CD8-positive, alpha-beta memory T cell (primary cell): ENCODE data around the gene FAM107A. TPM values are rescaled to one million over a fixed set of nuclear protein-coding genes. Genes with fewer than 3 reads are reported as not detected.

ENCODE experiments used
- CTCF ChIA-PET: fragments of 350-600 bp; sonication (Branson Sonifier 250); formaldehyde crosslinking; loops from one replicate; lab custom pipeline; 2021; ENCODE audit warnings: antibody characterized with exemption; lab: Charles Lee
- POLR2A ChIA-PET: fragments of 350-600 bp; sonication (Branson Sonifier 250); formaldehyde crosslinking; loops from one replicate; lab custom pipeline; 2021; ENCODE audit warnings: antibody characterized with exemption; lab: Charles Lee
- DNase-seq, 5 donors: peaks; one replicate each; pipeline versions ENCODE4 v3.0.0 to v3.0.0-alpha.2; 2020 to 2022; ENCODE audit warnings: mixed read lengths in 1 of 5
- H3K27ac ChIP-seq: one replicate; pipeline ENCODE4 v1.7.0; 2013; ENCODE audit warnings: low read depth, mild to moderate bottlenecking, low read length, moderate library complexity
- H3K27me3 ChIP-seq: 2 replicates; pipeline ENCODE4 v1.7.0; 2013; ENCODE audit warnings: low read length, mild to moderate bottlenecking; ENCODE audit not compliant: insufficient read depth, poor library complexity, severe bottlenecking
- H3K36me3 ChIP-seq: 2 replicates; pipeline ENCODE4 v1.7.0; 2013; ENCODE audit warnings: mild to moderate bottlenecking, low read length, moderate library complexity; ENCODE audit not compliant: insufficient read depth
- H3K4me1 ChIP-seq: 2 replicates; pipeline ENCODE4 v1.7.0; 2013; ENCODE audit warnings: mild to moderate bottlenecking, low read length, moderate library complexity; ENCODE audit not compliant: insufficient read depth
- H3K4me3 ChIP-seq: 2 replicates; pipeline ENCODE4 v1.7.0; 2013; ENCODE audit warnings: mild to moderate bottlenecking, low read length
- H3K9me3 ChIP-seq: 2 replicates; pipeline ENCODE4 v1.7.0; 2013; ENCODE audit warnings: mild to moderate bottlenecking, low read length
- H3K27ac Mint-ChIP-seq, 8 donors: one replicate each; pipeline ENCODE4 v1.8.0; 2020 to 2021; ENCODE audit warnings: mixed read lengths in 8 of 8, mild to moderate bottlenecking in 6 of 8, inconsistent platforms in 3 of 8, moderate library complexity in 3 of 8
- H3K27me3 Mint-ChIP-seq, 2 donors: one replicate each; pipeline ENCODE4 v1.8.0; 2020 to 2021; ENCODE audit warnings: mixed read lengths in 2 of 2, mild to moderate bottlenecking in 1 of 2, moderate library complexity in 1 of 2
- H3K36me3 Mint-ChIP-seq, 3 donors: one replicate each; pipeline ENCODE4 v1.8.0; 2020 to 2021; ENCODE audit warnings: mixed read lengths in 3 of 3, inconsistent platforms in 1 of 3, mild to moderate bottlenecking in 1 of 3
- H3K4me1 Mint-ChIP-seq, 3 donors: one replicate each; pipeline ENCODE4 v1.8.0; 2020 to 2021; ENCODE audit warnings: mixed read lengths in 3 of 3, inconsistent platforms in 1 of 3, mild to moderate bottlenecking in 1 of 3
- H3K4me3 Mint-ChIP-seq, 7 donors: one replicate each; pipeline ENCODE4 v1.8.0; 2020 to 2021; ENCODE audit warnings: mixed read lengths in 7 of 7, mild to moderate bottlenecking in 6 of 7, moderate library complexity in 4 of 7, inconsistent platforms in 2 of 7
- H3K9me3 Mint-ChIP-seq, 5 donors: one replicate each; pipeline ENCODE4 v1.8.0; 2020 to 2022; ENCODE audit warnings: mixed read lengths in 5 of 5, mild to moderate bottlenecking in 3 of 5, moderate library complexity in 2 of 5, inconsistent platforms in 1 of 5
- polyA plus RNA-seq: library from polyadenylated mRNA; unstranded; fragments of 300-500 nt; fragmentation: Illumina TruSeq; gene quantifications from one replicate; pipeline ENCODE4 v1.2.3, GENCODE V29; 2021
- total RNA-seq, 2 experiments: library from RNA; stranded (reverse); gene quantifications; one replicate each; pipeline ENCODE4 v1.2.3, GENCODE V29; 2021

Gene FAM107A
- total and polyA plus RNA-seq, 3 experiments from 2014 or later: not detected

- Histone ChIP-seq H3K36me3 (no peaks in the 10 kb centered on the region), H3K9me3 (no peaks in the 10 kb centered on the region), H3K4me3 (no peak overlapping the region), H3K27me3 (no peaks in the 10 kb centered on the region), H3K4me1 (no peaks in the 10 kb centered on the region), H3K27ac (no peak overlapping the region)
- Mint-ChIP-seq H3K4me1 (no peaks in the 10 kb centered on the region), H3K27ac (no peak overlapping the region), H3K4me3 (no peak overlapping the region), H3K36me3 (no peaks in the 10 kb centered on the region), H3K9me3 (peaks cover 0 to 3% (median 0%) of the 10 kb centered on the region in 5 donors), H3K27me3 (peaks cover 4 to 5% of the 10 kb centered on the region in 2 donors)
- no peak for DNase-seq
- ChIA-PET CTCF (interaction anchor here (1.4 to 4.5 kb wide), 2 partner anchors 10 to 13 kb away, joined by 4 to 15 read pairs; no protein-coding TSS in a partner anchor), POLR2A (no interaction called here)
These were observed 19.7 kb downstream of the FAM107A start for GRCh38 chr3:58557491-58557890.

DNA sequence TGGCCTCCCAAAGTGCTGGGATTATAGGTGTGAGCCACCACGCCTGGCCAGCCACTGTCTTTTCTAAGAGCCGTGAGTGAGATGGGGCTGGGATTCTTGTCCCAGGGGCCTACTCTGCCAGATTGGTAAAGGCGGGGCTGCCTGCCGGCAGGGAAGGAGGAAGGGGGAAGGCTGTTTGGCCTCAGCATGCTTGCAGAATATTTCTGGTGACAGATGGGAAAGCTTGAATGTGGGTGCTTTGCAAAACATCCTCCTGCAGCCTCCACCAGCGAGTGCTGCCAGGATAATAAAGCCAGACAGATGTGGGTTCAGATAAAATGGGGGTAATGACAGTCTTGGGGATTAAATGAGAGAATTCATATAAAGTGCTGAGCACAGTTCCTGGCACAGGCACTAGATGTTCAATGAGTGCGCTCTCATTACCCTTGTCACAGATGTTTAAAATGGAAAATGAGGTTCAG is 20.4 kb downstream of the FAM107A start:
- Mint-ChIP-seq H3K27me3 (peaks cover 2 to 5% of the 10 kb centered on the region in 2 donors), H3K36me3 (no peaks in the 10 kb centered on the region)
- CTCF ChIA-PET: interaction anchor here (1.4 to 4.5 kb wide), 2 partner anchors 11 to 14 kb away, joined by 4 to 15 read pairs; no protein-coding TSS in a partner anchor

GRCh38 chr3:58556001-58556400 is 21.2 kb downstream of the FAM107A start:
- no peaks in the 10 kb centered on the region for H3K36me3 Mint-ChIP-seq
- H3K4me1 Mint-ChIP-seq: no peaks in the 10 kb centered on the region
- Histone ChIP-seq H3K4me3 (no peak overlapping the region), H3K27me3 (no peaks in the 10 kb centered on the region), H3K9me3 (no peaks in the 10 kb centered on the region), H3K36me3 (no peaks in the 10 kb centered on the region), H3K27ac (no peak overlapping the region), H3K4me1 (no peaks in the 10 kb centered on the region)
- H3K9me3 Mint-ChIP-seq: peaks cover 0 to 9% (median 3%) of the 10 kb centered on the region in 5 donors
- POLR2A ChIA-PET: no interaction called here
- no peak for DNase-seq
- H3K27ac Mint-ChIP-seq: peak overlapping the region in 1 of 8 donors; percentile 41
- CTCF ChIA-PET: interaction anchor here (4.5 kb wide), 1 partner anchor 12 kb away, joined by 15 read pairs; no protein-coding TSS in a partner anchor
- H3K4me3 Mint-ChIP-seq: no peak overlapping the region
- H3K27me3 Mint-ChIP-seq: peaks cover 2 to 5% of the 10 kb centered on the region in 2 donors

More for the DNA sequence above, 20.4 kb downstream of the FAM107A start:
- H3K9me3 Mint-ChIP-seq: peaks cover 0 to 4% (median 2%) of the 10 kb centered on the region in 5 donors
- Histone ChIP-seq H3K27ac (no peak overlapping the region), H3K27me3 (no peaks in the 10 kb centered on the region), H3K4me3 (no peak overlapping the region), H3K4me1 (no peaks in the 10 kb centered on the region), H3K36me3 (no peaks in the 10 kb centered on the region), H3K9me3 (no peaks in the 10 kb centered on the region)
- POLR2A ChIA-PET: no interaction called here
- H3K27ac Mint-ChIP-seq: peak overlapping the region in 1 of 8 donors; percentile 42
- H3K4me1 Mint-ChIP-seq: no peaks in the 10 kb centered on the region
- H3K4me3 Mint-ChIP-seq: no peak overlapping the region
- DNase-seq: no peak

GRCh38 chr3:58555203-58555602 is 22.0 kb downstream of the FAM107A start:
- Histone ChIP-seq H3K4me3 (no peak overlapping the region), H3K4me1 (no peaks in the 10 kb centered on the region), H3K27ac (no peak overlapping the region), H3K9me3 (no peaks in the 10 kb centered on the region), H3K36me3 (no peaks in the 10 kb centered on the region), H3K27me3 (no peaks in the 10 kb centered on the region)
- ChIA-PET POLR2A (no interaction called here), CTCF (interaction anchor here (0.8 kb wide), 1 partner anchor 13 kb away, joined by 3 read pairs; no protein-coding TSS in a partner anchor)
- H3K36me3 Mint-ChIP-seq: no peaks in the 10 kb centered on the region
- H3K4me3 Mint-ChIP-seq: no peak overlapping the region
- H3K27ac Mint-ChIP-seq: no peak overlapping the region
- no peaks in the 10 kb centered on the region for H3K4me1 Mint-ChIP-seq
- H3K9me3 Mint-ChIP-seq: peaks cover 0 to 9% (median 3%) of the 10 kb centered on the region in 5 donors
- peaks cover 2 to 5% of the 10 kb centered on the region in 2 donors for H3K27me3 Mint-ChIP-seq
- no peak for DNase-seq

DNA sequence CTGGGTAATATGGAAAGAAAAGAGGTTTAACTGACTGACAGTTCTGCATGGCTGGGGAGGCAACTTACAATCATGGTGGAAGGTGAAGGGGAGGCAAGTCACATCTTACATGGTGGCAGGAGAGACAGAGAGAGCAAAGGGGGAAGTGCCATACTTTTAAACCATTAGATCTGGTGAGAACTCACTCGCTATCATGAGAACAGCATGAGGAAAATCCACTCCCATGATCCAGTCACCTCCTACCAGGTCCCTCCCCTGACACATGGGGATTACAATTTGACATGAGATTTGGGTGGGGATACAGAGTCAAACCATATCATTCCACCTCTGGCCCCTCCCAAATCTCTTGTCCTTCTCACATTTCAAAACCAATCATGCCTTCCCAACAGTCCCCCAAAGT is 24.2 kb downstream of the FAM107A start:
- H3K27me3 Mint-ChIP-seq: peaks cover 2 to 11% of the 10 kb centered on the region in 2 donors
- CTCF ChIA-PET: no interaction called here

GRCh38 chr3:58551636-58552180 is 25.5 kb downstream of the FAM107A start:
- CTCF ChIA-PET: no interaction called here
- Mint-ChIP-seq H3K27me3 (peaks cover 4 to 7% of the 10 kb centered on the region in 2 donors), H3K36me3 (no peaks in the 10 kb centered on the region), H3K27ac (peak overlapping the region in 1 of 8 donors; percentile 33), H3K4me1 (no peaks in the 10 kb centered on the region), H3K9me3 (peaks cover 0 to 9% (median 3%) of the 10 kb centered on the region in 5 donors), H3K4me3 (no peak overlapping the region)
- Histone ChIP-seq H3K9me3 (no peaks in the 10 kb centered on the region), H3K4me3 (no peak overlapping the region), H3K36me3 (no peaks in the 10 kb centered on the region), H3K4me1 (no peaks in the 10 kb centered on the region), H3K27me3 (no peaks in the 10 kb centered on the region), H3K27ac (no peak overlapping the region)
- POLR2A ChIA-PET: no interaction called here
- DNase-seq: no peak

More for the DNA sequence above, 24.2 kb downstream of the FAM107A start:
- no peak overlapping the region for H3K27ac ChIP-seq
- H3K36me3 ChIP-seq: no peaks in the 10 kb centered on the region
- DNase-seq: no peak
- H3K27me3 ChIP-seq: no peaks in the 10 kb centered on the region
- Mint-ChIP-seq H3K36me3 (no peaks in the 10 kb centered on the region), H3K4me3 (no peak overlapping the region), H3K9me3 (peaks cover 0 to 9% (median 3%) of the 10 kb centered on the region in 5 donors), H3K27ac (peak overlapping the region in 1 of 8 donors; percentile 34), H3K4me1 (no peaks in the 10 kb centered on the region)
- POLR2A ChIA-PET: no interaction called here
- H3K9me3 ChIP-seq: no peaks in the 10 kb centered on the region
- H3K4me3 ChIP-seq: no peak overlapping the region
- H3K4me1 ChIP-seq: no peaks in the 10 kb centered on the region

DNA sequence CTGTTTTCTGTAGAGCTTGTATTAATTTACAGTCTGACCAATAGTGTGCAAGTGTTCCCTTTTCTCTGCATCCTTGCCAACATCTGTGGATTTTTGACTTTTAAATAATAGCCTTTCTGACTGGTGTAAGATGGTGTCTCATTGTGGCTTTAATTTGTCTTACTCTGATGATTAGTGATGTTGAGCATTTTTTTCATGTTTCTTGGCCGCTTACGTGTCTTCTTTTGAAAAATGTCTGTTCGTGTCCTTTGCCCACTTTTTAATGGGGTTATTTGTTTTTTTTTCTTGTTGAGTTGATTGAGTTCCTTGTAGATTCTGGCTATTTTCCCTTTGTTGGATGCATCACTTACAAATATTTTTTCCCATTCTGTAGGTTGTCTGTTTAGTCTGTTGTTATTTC is 32.6 kb downstream of the FAM107A start:
- no peak overlapping the region for H3K27ac Mint-ChIP-seq
- peaks cover 2 to 16% of the 10 kb centered on the region in 2 donors for H3K27me3 Mint-ChIP-seq
- H3K4me3 ChIP-seq: no peak overlapping the region
- no peaks in the 10 kb centered on the region for H3K36me3 Mint-ChIP-seq
- no peaks in the 10 kb centered on the region for H3K4me1 Mint-ChIP-seq
- no peak overlapping the region for H3K27ac ChIP-seq
- H3K9me3 ChIP-seq: no peaks in the 10 kb centered on the region
- no peaks in the 10 kb centered on the region for H3K9me3 Mint-ChIP-seq
- H3K4me1 ChIP-seq: no peaks in the 10 kb centered on the region
- no peak for DNase-seq
- H3K36me3 ChIP-seq: no peaks in the 10 kb centered on the region
- H3K27me3 ChIP-seq: no peaks in the 10 kb centered on the region
- ChIA-PET POLR2A (no interaction called here), CTCF (no interaction called here)
- H3K4me3 Mint-ChIP-seq: no peak overlapping the region

GRCh38 chr3:58540176-58540858 is 36.9 kb downstream of the FAM107A start:
- no peak overlapping the region for H3K27ac ChIP-seq
- H3K4me3 ChIP-seq: no peak overlapping the region
- ChIA-PET CTCF (no interaction called here), POLR2A (no interaction called here)
- H3K4me1 ChIP-seq: no peaks in the 10 kb centered on the region
- Mint-ChIP-seq H3K27me3 (peaks cover 0 to 10% of the 10 kb centered on the region in 2 donors), H3K9me3 (no peaks in the 10 kb centered on the region), H3K36me3 (no peaks in the 10 kb centered on the region), H3K27ac (no peak overlapping the region), H3K4me1 (no peaks in the 10 kb centered on the region), H3K4me3 (no peak overlapping the region)
- no peak for DNase-seq
- no peaks in the 10 kb centered on the region for H3K36me3 ChIP-seq
- H3K9me3 ChIP-seq: no peaks in the 10 kb centered on the region
- H3K27me3 ChIP-seq: no peaks in the 10 kb centered on the region
